ENCODE measurements around the gene MEF2C. TPM values are rescaled to one million over a fixed set of nuclear protein-coding genes. Genes with fewer than 3 reads are reported as not detected.

Gene MEF2C
- total and polyA plus RNA-seq, 2 donors (not counting 1 experiment from before 2014, with no cell fraction given): 12.2 to 15.7 TPM

GRCh38 chr5:88689668-88690408 is 193.1 kb downstream of the MEF2C start:
- no peak overlapping the region for H3K4me2 ChIP-seq (ENCODE audit: extremely low read depth, insufficient read depth, low read length)
- DNase-seq (ENCODE audit: low read depth in 2 of 2): peak in 1 of 2 donors; percentile 77
- no peak overlapping the region for H3K9ac ChIP-seq (ENCODE audit: insufficient read depth, low read length)
- peaks cover 2% of the 10 kb centered on the region for H3K4me1 ChIP-seq (ENCODE audit: control insufficient read depth, extremely low read depth, insufficient read depth, low read length)
- no peaks in the 10 kb centered on the region for H3K79me2 ChIP-seq (ENCODE audit: control insufficient read depth, insufficient read depth, low read length)
- no peak overlapping the region for H2AFZ ChIP-seq (ENCODE audit: low read length)
- H3K27ac ChIP-seq (ENCODE audit: insufficient read depth, low read length): no peak overlapping the region
- TF ChIP-seq EZH2 (IDR thresholded peaks at IDR 0.05; ENCODE audit: low read length, missing control alignments) (peak; percentile 78), CTCF (conservative IDR thresholded peaks at IDR 0.05 in 1 of 2, IDR thresholded peaks at IDR 0.05 in 1 of 2; ENCODE audit: low read depth in 1 of 2, low read length in 2 of 2) (no peak)
- H3K27me3 ChIP-seq (ENCODE audit: control insufficient read depth, insufficient read depth, low read length): peaks cover 91% of the 10 kb centered on the region
- H3K9me3 ChIP-seq (ENCODE audit: control insufficient read depth, insufficient read depth, low read depth, low read length): no peaks in the 10 kb centered on the region
- H4K20me1 ChIP-seq (ENCODE audit: control insufficient read depth, extremely low read depth, insufficient read depth, low read length): no peaks in the 10 kb centered on the region
- no peaks in the 10 kb centered on the region for H3K36me3 ChIP-seq (ENCODE audit: control insufficient read depth, insufficient read depth, low read length)
- H3K4me3 ChIP-seq (replicated peaks in 1 of 4; ENCODE audit: control extremely low read depth in 1 of 4, insufficient read depth in 1 of 4, low read depth in 3 of 4, low read length in 4 of 4): no peak overlapping the region

DNA sequence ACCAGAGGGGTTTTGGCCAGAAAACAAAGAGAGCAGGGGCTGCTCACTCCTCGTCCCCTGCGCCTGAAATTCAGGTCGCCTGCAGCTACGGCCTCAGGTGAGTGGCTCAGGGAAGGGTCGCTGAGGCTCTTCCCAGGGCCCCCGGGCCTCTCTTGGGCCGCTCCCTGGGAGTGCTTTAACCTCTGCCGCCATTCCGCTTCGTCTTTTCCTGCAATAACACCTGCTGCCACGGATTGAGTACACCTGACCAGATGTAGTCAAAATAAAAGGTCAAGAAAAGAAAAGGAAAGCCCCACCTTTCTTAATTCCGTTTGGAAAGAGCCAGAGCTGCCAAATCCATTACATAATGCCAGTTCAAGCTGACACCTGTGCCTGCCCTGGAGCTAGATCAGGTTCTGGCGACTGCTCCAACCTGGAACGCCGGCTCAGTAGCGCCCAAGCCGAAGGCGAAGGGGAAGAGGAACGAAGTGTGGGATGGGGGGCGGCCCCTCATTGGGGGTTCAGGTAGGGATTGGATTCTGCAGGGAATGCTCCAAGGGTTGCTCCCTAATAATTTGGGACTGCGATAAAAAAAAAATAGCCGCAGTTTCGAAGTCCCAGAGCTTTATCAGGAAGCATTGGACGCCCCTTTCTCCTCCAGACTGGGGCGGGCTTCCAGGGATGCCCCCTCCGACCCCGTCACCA is 193.9 kb downstream of the MEF2C start:
- no peak overlapping the region for H3K27ac ChIP-seq (ENCODE audit: insufficient read depth, low read length)
- no peaks in the 10 kb centered on the region for H4K20me1 ChIP-seq (ENCODE audit: control insufficient read depth, extremely low read depth, insufficient read depth, low read length)
- H3K4me1 ChIP-seq (ENCODE audit: control insufficient read depth, extremely low read depth, insufficient read depth, low read length): peaks cover 2% of the 10 kb centered on the region
- TF ChIP-seq CTCF (conservative IDR thresholded peaks at IDR 0.05 in 1 of 2, IDR thresholded peaks at IDR 0.05 in 1 of 2; ENCODE audit: low read depth in 1 of 2, low read length in 2 of 2) (no peak), EZH2 (IDR thresholded peaks at IDR 0.05; ENCODE audit: low read length, missing control alignments) (no peak)
- no peak for DNase-seq (ENCODE audit: low read depth in 2 of 2)
- H3K36me3 ChIP-seq (ENCODE audit: control insufficient read depth, insufficient read depth, low read length): no peaks in the 10 kb centered on the region
- no peak overlapping the region for H3K4me3 ChIP-seq (replicated peaks in 1 of 4; ENCODE audit: control extremely low read depth in 1 of 4, insufficient read depth in 1 of 4, low read depth in 3 of 4, low read length in 4 of 4)
- H2AFZ ChIP-seq (ENCODE audit: low read length): no peak overlapping the region
- no peak overlapping the region for H3K9ac ChIP-seq (ENCODE audit: insufficient read depth, low read length)
- no peaks in the 10 kb centered on the region for H3K79me2 ChIP-seq (ENCODE audit: control insufficient read depth, insufficient read depth, low read length)
- no peak overlapping the region for H3K4me2 ChIP-seq (ENCODE audit: extremely low read depth, insufficient read depth, low read length)
- peaks cover 93% of the 10 kb centered on the region for H3K27me3 ChIP-seq (ENCODE audit: control insufficient read depth, insufficient read depth, low read length)
- no peaks in the 10 kb centered on the region for H3K9me3 ChIP-seq (ENCODE audit: control insufficient read depth, insufficient read depth, low read depth, low read length)

- Histone ChIP-seq H3K36me3 (ENCODE audit: control insufficient read depth, insufficient read depth, low read length) (no peaks in the 10 kb centered on the region), H2AFZ (ENCODE audit: low read length) (no peak overlapping the region), H3K9ac (ENCODE audit: insufficient read depth, low read length) (no peak overlapping the region), H3K4me3 (replicated peaks in 1 of 4; ENCODE audit: control extremely low read depth in 1 of 4, insufficient read depth in 1 of 4, low read depth in 3 of 4, low read length in 4 of 4) (no peak overlapping the region), H3K4me1 (ENCODE audit: control insufficient read depth, extremely low read depth, insufficient read depth, low read length) (peaks cover 2% of the 10 kb centered on the region), H3K4me2 (ENCODE audit: extremely low read depth, insufficient read depth, low read length) (no peak overlapping the region), H3K27me3 (ENCODE audit: control insufficient read depth, insufficient read depth, low read length) (peaks cover 93% of the 10 kb centered on the region), H4K20me1 (ENCODE audit: control insufficient read depth, extremely low read depth, insufficient read depth, low read length) (no peaks in the 10 kb centered on the region), H3K9me3 (ENCODE audit: control insufficient read depth, insufficient read depth, low read depth, low read length) (no peaks in the 10 kb centered on the region), H3K27ac (ENCODE audit: insufficient read depth, low read length) (no peak overlapping the region), H3K79me2 (ENCODE audit: control insufficient read depth, insufficient read depth, low read length) (no peaks in the 10 kb centered on the region)
- TF ChIP-seq EZH2 (IDR thresholded peaks at IDR 0.05; ENCODE audit: low read length, missing control alignments) (no peak), CTCF (conservative IDR thresholded peaks at IDR 0.05 in 1 of 2, IDR thresholded peaks at IDR 0.05 in 1 of 2; ENCODE audit: low read depth in 1 of 2, low read length in 2 of 2) (no peak)
- no peak for DNase-seq (ENCODE audit: low read depth in 2 of 2)
Observed at GRCh38 chr5:88688156-88688983, 194.6 kb downstream of the MEF2C start.
